Ramos (cell line): ENCODE data around the gene SYT4.
"Not testable (repeated sequence)": the region's sequence is repeated elsewhere in the genome, so short reads cannot be mapped to it uniquely, and the experiment has no call there.

ENCODE experiments used
- in situ Hi-C: fragments of 300-500 bp; cut with MboI; formaldehyde crosslinking; loops from one replicate; pipeline ENCODE4 v1.14.3; 2022; ENCODE audit warnings: low sequenced_read_pairs; ENCODE audit not compliant: unreplicated experiment

The SYT4 gene, protein sequence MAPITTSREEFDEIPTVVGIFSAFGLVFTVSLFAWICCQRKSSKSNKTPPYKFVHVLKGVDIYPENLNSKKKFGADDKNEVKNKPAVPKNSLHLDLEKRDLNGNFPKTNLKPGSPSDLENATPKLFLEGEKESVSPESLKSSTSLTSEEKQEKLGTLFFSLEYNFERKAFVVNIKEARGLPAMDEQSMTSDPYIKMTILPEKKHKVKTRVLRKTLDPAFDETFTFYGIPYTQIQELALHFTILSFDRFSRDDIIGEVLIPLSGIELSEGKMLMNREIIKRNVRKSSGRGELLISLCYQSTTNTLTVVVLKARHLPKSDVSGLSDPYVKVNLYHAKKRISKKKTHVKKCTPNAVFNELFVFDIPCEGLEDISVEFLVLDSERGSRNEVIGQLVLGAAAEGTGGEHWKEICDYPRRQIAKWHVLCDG

DNA sequence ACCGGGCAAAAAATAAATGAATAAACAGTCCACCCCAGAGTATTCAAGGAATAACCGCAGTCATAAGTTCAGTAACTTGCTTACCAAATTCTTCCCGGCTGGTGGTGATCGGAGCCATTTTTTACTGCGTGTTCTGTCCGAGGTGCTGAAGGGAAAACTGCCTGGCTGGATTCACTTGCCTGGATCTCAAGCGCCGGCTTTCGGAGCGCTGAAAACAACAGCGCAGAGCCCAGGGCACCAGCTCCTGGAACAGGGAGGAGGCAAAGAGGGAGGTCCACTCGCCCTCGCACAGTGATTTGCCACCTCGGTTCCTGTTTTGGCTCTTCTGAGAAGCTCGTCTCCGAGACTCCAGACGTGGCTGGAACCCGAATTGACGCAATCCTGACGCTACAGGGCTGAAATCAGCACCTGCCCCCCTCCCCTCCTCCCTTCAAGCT, at the start of gene SYT4:
Gene SYT4, minus strand, starts transcription at position 327 of the 437 bp plus-strand sequence. Its CDS starts 209 bp downstream, at position 118.
- in situ Hi-C loops = no loop called here

DNA sequence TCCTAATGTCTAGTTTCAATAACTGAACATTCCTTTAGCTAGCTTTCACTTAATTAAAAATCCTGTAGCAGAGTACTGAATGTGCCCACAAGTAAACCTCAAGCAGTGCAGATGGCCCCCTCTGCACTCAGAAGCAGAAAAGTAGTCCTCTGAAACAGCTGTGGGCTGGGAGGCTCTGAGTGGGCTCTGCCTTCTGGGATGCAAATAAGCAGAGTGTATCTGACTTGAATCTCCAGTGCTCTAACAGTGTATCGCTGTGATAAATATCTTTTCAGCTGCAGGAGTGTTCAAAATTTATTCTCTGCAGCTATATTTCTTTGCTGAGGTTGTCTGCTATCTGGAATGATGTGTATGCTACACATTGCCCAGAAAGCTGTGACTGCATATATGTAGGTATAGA, 44.8 kb upstream of the SYT4 start:
- in situ Hi-C loops = no loop called here

DNA sequence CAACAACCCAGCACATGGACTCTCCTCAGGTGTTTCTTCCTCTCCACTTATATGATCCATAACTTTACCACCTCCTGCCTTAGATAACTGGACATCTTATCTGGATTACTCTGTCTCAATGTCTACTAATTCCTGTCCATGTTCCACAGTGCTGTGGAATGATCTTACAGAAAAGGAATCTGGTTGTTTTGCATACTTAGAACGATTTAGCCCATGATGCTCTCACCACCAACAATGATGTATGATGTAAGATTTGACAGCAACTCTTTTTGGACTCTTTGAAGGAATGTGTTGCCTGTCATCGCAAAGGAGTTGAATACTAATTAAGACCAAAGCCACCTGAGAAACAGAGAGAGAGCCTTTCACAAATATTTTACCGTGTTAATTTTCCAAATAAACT, 37.7 kb upstream of the SYT4 start:
- in situ Hi-C loops = no loop called here

DNA sequence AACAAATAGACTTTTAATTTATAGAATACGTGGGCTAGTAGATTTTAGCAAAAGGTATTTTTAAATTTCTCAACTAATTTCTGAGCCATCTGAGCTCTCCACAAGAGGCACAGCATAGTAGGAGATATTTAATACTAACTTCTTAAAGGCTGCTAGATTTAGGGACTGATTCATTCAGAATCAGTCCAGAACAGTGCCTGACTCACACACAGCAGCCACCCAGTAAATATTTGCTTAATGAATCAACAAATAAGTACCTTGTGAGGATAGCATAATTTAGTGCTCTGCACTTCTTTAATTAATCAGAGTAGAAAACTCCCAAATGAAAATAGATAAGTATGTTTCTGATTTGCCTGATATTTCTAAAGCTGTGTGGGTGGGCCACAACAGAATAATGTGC, 35.6 kb upstream of the SYT4 start:
- in situ Hi-C loops = no loop called here

DNA sequence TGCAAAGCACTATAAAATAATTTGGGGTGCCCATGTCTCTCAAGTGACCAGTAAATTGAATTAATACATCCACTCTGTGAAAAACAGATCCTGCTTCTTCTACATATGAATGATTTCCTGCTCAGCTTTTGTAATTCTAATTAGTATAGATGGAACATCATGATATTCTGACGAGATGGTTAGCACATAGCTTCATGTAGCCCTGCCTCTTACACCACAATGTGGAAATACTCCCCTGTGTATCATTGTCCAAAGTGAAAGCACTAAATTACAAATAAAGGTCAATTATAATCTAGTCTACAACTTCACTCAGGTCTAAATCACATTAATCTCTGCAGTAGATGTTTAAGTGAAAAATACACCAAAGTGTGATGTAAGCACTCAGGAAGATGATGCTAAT, 32.9 kb upstream of the SYT4 start:
- in situ Hi-C loops = no loop called here

DNA sequence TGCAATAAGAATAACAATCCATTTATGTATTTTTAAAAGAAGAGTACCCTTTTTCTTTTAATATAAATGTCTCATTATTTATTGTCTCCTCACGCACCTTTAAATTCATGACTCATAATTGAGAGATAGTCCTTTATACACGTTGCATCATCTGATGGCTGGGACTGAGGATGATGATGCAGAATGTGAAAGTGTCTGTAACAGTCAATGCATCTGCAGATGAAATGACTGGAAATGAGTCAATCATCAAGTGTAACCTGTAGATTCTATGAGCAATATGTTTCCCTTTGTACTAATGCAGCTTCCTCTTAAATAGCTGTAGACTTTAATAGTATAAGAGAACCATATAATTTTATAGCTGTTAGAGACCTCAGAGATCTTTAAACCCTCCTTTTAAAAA, 26.1 kb upstream of the SYT4 start:
- in situ Hi-C loops = no loop called here

DNA sequence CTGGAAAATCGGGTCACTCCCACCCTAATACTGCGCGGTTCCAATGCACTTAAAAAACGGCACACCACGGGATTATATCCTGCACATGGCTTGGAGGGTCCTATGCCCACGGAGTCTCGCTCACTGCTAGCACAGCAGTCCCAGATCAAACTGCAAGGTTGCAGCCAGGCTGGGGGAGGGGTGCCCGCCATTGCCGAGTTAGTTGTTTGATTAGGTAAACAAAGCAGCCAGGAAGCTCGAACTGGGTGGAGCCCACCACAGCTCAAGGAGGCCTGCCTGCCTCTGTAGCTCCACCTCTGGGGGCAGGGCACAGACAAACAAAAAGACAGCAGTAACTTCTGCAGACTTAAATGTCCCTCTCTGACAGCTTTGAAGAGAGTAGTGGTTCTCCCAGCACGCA, 8.9 kb upstream of the SYT4 start:
- in situ Hi-C loops = not testable (repeated sequence)

DNA sequence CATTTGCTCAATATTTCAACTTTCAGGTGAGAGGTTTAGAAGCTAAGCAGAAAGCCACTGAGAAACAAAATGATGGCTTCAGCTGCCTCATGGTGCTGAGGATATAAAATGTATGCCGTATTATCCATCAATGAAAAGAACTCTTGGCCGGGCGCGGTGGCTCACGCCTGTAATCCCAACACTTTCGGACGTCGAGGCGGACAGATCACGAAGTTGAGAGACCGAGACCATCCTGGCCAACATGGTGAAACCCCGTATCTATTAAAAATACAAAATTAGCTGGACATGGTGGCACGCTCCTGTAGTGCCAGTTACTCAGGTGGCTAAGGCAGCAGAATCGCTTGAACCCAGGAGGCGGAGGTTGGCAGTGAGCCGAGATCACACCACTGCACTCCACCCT, 6.0 kb upstream of the SYT4 start:
- in situ Hi-C loops = no loop called here

DNA sequence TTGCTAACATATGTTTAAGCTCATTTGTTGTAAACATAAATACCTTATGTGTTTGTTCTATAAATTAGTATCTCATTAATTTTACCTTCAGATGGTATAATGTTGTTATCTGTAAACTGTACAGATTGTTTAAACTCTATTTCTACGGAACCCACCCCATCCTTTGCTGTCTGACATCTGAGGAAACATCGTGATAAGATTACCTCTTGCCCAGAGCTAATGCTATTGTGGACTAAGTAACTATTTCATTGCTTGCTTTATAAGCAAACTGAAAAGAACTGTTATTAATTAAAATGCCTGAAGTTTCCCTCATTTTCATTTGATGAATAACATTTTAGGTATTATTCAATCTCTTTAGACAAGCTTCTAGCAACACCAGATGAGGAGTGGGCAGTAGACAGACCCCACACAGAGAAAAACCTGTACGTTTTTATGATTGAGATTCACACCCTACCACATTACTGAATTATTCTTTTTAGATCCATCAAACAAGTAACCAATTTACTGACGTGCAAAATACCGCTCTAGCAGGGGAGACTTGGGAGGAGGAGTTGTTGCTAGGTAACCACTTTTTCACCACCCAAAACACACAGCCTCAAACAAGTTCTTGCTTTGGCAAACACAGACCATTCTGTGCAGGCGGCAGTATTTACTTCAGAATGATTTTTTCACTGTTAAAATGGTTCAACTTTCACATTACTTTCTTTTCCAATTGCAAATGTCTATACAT, 1.9 kb upstream of the SYT4 start:
- in situ Hi-C loops = no loop called here

DNA sequence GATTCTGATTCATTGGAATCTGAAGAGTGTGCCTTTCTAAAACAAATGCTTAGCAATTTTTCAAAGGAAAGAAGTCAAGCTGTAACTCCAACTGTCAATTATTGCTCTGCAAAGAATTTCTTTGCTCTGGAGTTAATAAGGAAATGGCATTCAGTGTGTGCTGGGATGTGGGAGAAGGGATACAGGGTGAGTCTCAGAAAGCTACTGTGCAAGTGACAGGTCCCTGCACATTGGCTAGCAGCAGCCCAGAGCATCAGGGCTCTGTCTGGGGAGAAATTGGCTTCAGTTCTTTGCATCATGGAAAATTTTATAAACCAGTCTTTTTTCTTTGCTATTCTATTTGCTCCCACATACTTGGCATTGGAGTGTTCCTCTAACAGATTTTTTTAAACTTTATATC, 1.1 kb upstream of the SYT4 start:
- in situ Hi-C loops = no loop called here

DNA sequence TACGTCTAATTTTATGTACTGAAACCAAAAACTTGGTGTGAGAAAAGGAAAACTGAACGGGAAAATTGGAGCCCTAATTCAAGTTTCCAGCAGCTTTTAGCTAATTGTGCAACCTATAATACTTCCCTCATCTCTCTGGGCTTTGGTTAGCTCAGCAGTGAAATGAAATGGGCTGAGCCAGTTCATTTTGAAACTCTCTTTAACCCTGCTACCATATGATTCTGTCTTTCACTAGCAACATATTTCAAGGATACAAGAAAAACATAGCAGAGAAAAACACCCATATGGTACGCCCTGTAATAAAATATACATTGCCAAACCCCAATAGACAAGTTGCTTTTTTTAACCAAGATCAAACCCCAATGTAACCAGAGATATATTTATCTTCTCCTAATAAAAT, 799 bp downstream of the SYT4 start:
- in situ Hi-C loops = no loop called here

DNA sequence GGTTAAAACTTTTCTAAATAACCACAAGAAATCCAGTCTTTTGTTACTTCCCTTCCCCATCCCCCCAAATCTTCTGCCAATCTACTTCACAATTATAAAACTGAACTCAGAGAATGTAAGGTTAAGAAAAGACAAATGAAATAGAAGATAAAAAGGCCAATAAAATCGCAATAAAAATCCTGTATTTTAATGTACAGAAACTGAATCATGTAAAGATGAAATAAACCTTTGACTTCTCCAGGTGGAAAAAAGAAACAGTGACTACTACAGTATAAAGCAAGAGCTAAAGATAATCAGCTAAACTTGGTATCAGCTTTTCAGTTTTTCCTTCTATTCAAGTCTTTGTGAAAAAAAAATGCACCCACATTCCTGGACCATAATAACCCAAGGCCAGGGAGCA, 1.7 kb downstream of the SYT4 start:
- in situ Hi-C loops = no loop called here

DNA sequence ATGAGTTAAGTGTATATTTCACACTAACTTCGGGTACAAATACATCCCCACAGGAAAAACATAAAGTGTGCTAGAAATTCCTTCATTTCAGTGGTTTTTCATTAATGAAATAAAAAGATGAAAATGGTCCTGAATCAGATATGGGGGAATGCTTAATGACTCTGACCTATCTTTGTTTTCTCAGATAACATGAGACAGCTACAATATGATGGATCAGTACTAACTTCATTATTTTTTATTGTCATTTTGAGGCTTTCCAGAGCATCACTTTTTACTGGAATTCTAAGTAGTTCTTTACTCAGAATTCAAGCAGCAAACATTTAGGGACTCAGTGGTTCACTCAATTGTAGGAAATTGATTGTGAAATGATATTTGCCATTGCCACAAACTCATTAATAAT, 2.8 kb downstream of the SYT4 start:
- in situ Hi-C loops = loop anchor here (25.0 kb wide), 1 partner anchor 1162 kb away; no protein-coding TSS in a partner anchor

DNA sequence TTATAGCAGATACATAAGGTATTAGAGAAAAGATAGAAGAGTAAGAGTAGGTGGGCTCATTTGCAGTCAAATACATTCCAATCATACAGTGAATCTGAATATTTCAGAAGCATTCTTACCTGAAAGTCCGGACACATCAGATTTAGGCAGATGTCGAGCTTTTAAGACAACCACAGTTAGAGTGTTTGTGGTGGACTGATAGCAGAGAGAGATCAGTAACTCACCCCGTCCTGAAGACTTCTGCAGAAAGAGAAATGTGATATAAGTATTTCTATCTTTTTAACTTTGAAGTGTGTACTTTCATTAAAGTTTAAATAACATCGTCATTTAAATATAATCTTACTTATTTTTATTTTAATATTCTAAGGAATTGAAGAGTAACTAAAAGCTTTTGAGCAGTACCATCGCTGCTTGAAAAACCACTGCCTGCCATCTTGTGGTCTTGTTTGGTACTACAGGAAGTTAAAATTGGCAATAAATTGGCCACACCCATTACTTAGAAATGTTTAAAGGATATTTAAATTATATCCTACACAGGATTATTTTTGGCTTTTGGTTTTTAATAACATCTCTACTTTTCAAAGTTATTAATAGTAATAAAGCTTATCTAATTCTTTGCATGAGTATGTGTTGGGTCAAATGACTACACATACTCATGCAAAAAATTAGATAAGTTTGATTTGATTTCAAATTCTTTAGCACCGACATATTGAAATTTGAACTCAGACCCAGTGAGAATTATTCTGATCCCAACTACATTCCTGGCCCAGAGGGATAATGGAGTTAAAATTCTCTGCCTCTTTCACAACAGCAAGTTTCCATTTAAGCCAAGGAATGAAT, 5.5 kb downstream of the SYT4 start:
- in situ Hi-C loops = loop anchor here (25.0 kb wide), 1 partner anchor 1160 kb away; no protein-coding TSS in a partner anchor

DNA sequence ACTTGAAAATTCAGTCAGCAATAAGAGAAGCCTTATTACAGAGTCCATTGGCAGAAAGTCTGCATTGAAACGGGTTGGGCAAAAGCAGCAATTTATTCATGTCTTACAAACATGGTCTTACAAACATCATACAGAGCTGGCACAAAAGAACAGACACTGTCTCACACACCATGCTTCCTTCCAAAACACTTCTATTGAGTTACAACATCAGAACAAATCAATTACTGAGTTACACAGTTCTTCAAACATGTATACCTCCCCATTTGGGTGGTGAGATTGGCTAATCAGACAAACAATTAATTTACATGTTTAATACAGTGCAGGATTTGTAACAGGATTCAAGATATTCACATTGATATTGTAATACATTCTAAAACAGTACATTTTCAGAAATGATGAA, 9.5 kb downstream of the SYT4 start:
- in situ Hi-C loops = loop anchor here (25.0 kb wide), 1 partner anchor 1156 kb away; no protein-coding TSS in a partner anchor

DNA sequence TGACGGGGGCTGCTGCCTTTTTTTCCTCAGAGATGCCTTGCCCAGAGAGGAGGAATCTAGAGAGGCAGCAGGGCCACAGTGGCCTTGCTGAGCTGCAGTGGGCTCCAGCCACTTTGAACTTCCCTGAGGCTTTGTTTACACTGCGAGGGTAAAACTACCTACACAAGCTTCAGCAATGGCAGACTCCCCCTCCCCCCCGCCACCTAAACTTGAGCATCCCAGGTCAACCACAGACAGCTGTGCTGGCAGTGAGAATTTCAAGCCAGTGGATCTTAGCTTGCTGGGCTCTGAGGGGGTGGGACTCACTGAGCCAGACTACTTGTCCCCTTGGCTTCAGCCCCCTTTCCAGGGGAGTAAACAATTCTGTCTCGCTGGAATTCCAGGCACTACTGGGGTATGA, 11.8 kb downstream of the SYT4 start:
- in situ Hi-C loops = loop anchor here (25.0 kb wide), 1 partner anchor 1153 kb away; no protein-coding TSS in a partner anchor

DNA sequence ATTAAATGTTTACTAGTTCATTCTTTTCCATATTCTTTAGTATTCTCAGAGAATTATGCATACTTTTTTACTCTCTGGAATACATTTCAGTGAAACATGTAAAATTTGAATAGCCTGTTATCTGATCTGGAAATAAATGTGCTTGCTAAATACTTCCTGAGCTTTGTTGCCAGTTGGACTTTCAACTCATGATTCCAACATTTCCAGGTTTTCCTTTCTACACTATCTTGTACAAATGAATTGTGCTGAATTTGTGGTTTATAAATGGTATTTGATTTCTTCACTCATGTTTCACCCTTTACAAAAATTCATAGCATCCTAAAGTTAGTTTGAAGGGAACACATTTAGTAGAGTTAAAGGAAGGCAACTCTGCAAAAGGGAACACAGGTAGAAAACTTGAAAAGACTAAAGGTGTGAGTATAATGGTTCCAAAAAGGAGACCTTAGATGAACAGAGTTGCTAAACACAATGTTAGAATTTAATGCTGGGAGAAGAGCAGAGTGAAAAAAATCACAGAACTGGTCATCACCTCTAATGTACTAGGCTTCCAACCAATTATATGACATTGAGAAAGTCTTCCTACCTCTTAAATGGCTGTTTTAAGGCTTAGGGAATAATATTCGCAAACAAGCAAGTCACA, 28.6 kb downstream of the SYT4 start:
- in situ Hi-C loops = no loop called here

DNA sequence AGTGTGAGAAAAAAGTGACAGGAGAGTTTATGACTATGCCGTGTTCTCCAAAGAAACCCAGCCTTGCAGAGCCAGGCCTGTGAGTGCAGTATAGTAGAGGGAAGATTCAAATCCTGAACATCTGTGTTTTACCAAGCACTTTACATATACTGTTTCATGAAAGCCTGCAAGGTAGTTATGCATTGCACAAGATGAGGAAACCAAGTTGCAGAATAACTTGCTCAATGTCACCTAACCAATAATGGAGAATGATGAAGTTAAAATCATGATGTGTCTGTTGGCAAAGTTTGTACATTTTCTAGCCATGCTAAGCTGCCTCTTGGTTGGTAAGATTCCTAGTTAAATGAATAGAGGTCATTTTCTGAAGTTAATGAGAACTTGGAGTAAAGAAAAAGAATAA, 29.3 kb downstream of the SYT4 start:
- in situ Hi-C loops = no loop called here

DNA sequence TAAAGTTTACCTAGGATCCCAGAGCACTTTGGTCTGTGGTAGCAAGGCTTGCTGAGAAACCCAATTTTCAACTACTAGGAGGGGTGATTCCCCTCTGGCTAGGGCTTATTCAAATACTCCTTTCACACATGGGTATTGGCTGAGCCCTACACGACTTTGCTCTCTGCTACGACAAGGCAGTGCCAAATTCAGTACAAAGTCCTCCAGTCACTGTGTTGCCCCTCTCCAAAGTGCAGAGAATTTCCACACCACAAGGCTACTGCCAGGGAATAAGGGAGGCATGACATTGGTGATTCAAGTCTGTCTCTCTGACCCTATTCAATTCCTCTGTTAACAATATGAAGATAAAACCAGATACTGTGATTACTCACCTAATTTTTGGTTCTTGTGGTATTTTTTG, 38.9 kb downstream of the SYT4 start:
- in situ Hi-C loops = no loop called here

DNA sequence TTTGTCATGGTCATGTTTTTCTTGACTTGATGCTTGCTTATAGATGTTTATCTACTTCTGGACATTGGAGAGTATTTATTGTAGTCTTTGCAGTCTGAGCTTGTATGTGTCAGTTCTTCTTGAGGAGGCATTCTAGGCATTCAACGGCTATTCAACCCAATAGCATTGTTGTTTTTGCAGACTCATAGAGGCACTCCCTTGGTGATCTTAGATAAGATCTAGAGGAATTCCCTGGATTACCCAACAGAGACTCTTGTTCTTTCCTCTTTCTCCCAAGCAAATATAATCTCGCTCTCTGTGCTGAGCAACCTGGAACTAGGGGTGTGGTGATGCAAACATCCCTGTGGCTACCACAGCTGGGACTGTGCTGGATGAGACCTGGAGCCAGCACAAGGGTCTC, 40.4 kb downstream of the SYT4 start:
- in situ Hi-C loops = no loop called here
